Frontal cortex (tissue), 4 donors: Measurements from ENCODE around the gene GTF3C4. TPM values are rescaled to one million over a fixed set of nuclear protein-coding genes. Genes with fewer than 3 reads are reported as not detected.
"Not testable (repeated sequence)": the region's sequence is repeated elsewhere in the genome, so short reads cannot be mapped to it uniquely, and the experiment has no call there.

Experiments used
- DNase-seq, 2 donors: peaks; one replicate each; pipeline ENCODE4 v3.0.0; 2012; ENCODE audit warnings: low spot score in 2 of 2
- FAIRE-seq: peaks from 2 replicates; lab custom pipeline; 2012; peaks lifted over from hg19 to GRCh38; lab: Jason Lieb, UNC
- total RNA-seq: library from RNA; depleted of rRNA; stranded (reverse); fragments of >200 nt; gene quantifications from one replicate; pipeline ENCODE4 v1.2.3, GENCODE V29; 2014
- donor health status: control.
- donor health status: control.
- donor health status: control.

GTF3C4 gene
- total RNA-seq, 1 donor from 2014 or later, result 18.3 TPM

GRCh38 chr9:132690696-132691095 lies 20.4 kb downstream of the GTF3C4 start:
- FAIRE-seq (no peak), DNase-seq (no peak)

- FAIRE-seq (no peak), DNase-seq (no peak)
Measured at GRCh38 chr9:132694144-132694543, 23.9 kb downstream of the GTF3C4 start.

GRCh38 chr9:132697230-132697629 lies 27.0 kb downstream of the GTF3C4 start:
- FAIRE-seq (no peak), DNase-seq (no peak)

- no peak for FAIRE-seq
Measured at GRCh38 chr9:132698989-132699388, 28.7 kb downstream of the GTF3C4 start.

GRCh38 chr9:132699956-132700355 lies 29.7 kb downstream of the GTF3C4 start:
- no peak for DNase-seq
- no peak for FAIRE-seq

More at GRCh38 chr9:132698989-132699388, 28.7 kb downstream of the GTF3C4 start:
- no peak for DNase-seq

- DNase-seq, result no peak
- FAIRE-seq, result no peak
Measured at GRCh38 chr9:132702254-132702653, 32.0 kb downstream of the GTF3C4 start.

GRCh38 chr9:132703336-132703735 lies 33.1 kb downstream of the GTF3C4 start:
- DNase-seq (no peak), FAIRE-seq (no peak)

- no peak for FAIRE-seq
- no peak for DNase-seq
Measured at GRCh38 chr9:132708239-132708638, 38.0 kb downstream of the GTF3C4 start.

GRCh38 chr9:132708769-132709430 lies 38.6 kb downstream of the GTF3C4 start:
- DNase-seq, result no peak
- FAIRE-seq, result no peak

- DNase-seq (no peak), FAIRE-seq (no peak)
Measured at GRCh38 chr9:132710333-132710732, 40.1 kb downstream of the GTF3C4 start.

- DNase-seq, FAIRE-seq: not testable (repeated sequence)
Measured at GRCh38 chr9:132711152-132711551, 40.9 kb downstream of the GTF3C4 start.

GRCh38 chr9:132711846-132712245 lies 41.6 kb downstream of the GTF3C4 start:
- FAIRE-seq, result no peak
- DNase-seq, result no peak

- DNase-seq (no peak), FAIRE-seq (no peak)
Measured at GRCh38 chr9:132712753-132713152, 42.5 kb downstream of the GTF3C4 start.

GRCh38 chr9:132716007-132716406 lies 45.7 kb downstream of the GTF3C4 start:
- FAIRE-seq (no peak), DNase-seq (no peak)

GRCh38 chr9:132717326-132717945 lies 47.2 kb downstream of the GTF3C4 start:
- no peak for DNase-seq
- no peak for FAIRE-seq

GRCh38 chr9:132718381-132718928 lies 48.2 kb downstream of the GTF3C4 start:
- not testable (repeated sequence) for FAIRE-seq, DNase-seq

GRCh38 chr9:132721661-132722060 lies 51.4 kb downstream of the GTF3C4 start:
- FAIRE-seq (no peak), DNase-seq (no peak)

GRCh38 chr9:132722564-132723065 lies 52.4 kb downstream of the GTF3C4 start:
- FAIRE-seq (no peak), DNase-seq (no peak)

- DNase-seq, result no peak
- FAIRE-seq, result no peak
Measured at GRCh38 chr9:132723809-132724208, 53.5 kb downstream of the GTF3C4 start.

- DNase-seq (no peak), FAIRE-seq (no peak)
Measured at GRCh38 chr9:132725306-132725705, 55.0 kb downstream of the GTF3C4 start.

- FAIRE-seq (no peak), DNase-seq (no peak)
Measured at GRCh38 chr9:132726576-132727130, 56.4 kb downstream of the GTF3C4 start.
